Lower lobe of right lung (tissue), 2 donors: Measurements from ENCODE around the gene PRDX2. TPM values are rescaled to one million over a fixed set of nuclear protein-coding genes. Genes with fewer than 3 reads are reported as not detected.
A peak's percentile ranks its signal among the peaks of the same experiment; 100 is the strongest.

ENCODE experiments used
- ATAC-seq, 2 donors: fragments of 200-7000 bp; cut with Tn5 transposase; one replicate each; pipeline ENCODE4 v1.9.1; 2020 to 2022; ENCODE audit warnings: mild to moderate bottlenecking in 2 of 2, moderate library complexity in 2 of 2
- DNase-seq: peaks from one replicate; pipeline ENCODE4 v3.0.0-alpha.2; 2020
- H3K27ac ChIP-seq: fragments of 200-600 bp; one replicate; pipeline ENCODE4 v1.8.0; 2022
- H3K27me3 ChIP-seq: fragments of 200-600 bp; one replicate; pipeline ENCODE4 v1.8.0; 2022; ENCODE audit warnings: low read depth
- H3K36me3 ChIP-seq: fragments of 200-600 bp; one replicate; pipeline ENCODE4 v1.8.0; 2022; ENCODE audit warnings: mild to moderate bottlenecking
- H3K4me1 ChIP-seq: fragments of 200-600 bp; one replicate; pipeline ENCODE4 v1.8.0; 2022
- H3K4me3 ChIP-seq: fragments of 200-600 bp; one replicate; pipeline ENCODE4 v1.8.0; 2022; ENCODE audit warnings: mild to moderate bottlenecking
- H3K9me3 ChIP-seq: fragments of 200-600 bp; one replicate; pipeline ENCODE4 v1.8.0; 2022
- CTCF ChIP-seq: fragments of 200-600 bp; IDR thresholded peaks from one replicate; pipeline ENCODE4 v1.8.0; 2022; ENCODE audit warnings: antibody characterized with exemption, mild to moderate bottlenecking
- intact Hi-C: fragments of 100-400 bp; cut with DNase I; formaldehyde crosslinking; loops from one replicate; pipeline ENCODE4 v1.11.0; 2022
- total RNA-seq: library from RNA; stranded (reverse); fragmentation: NEBNext Ultra II Directional; extraction: Animal tissue kit (Norgen Biotek cat#: 25700); gene quantifications from one replicate; pipeline ENCODE4 v1.2.1, GENCODE V29; 2021
- donor health status: DM: no; HTN: yes; CAD: no; lungs with severe emphysema.

Gene PRDX2
- total RNA-seq, 1 donor from 2014 or later = 101 TPM

GRCh38 chr19:12784871-12785430 is 16.6 kb downstream of the PRDX2 start:
- TF ChIP-seq CTCF = no peak
- DNase-seq (no peak), ATAC-seq (no peak)
- H3K4me3 ChIP-seq = peak overlapping the region; percentile 14
- no peaks in the 10 kb centered on the region for H3K36me3 ChIP-seq
- no peaks in the 10 kb centered on the region for H3K27me3 ChIP-seq
- peaks cover 82% of the 10 kb centered on the region for H3K4me1 ChIP-seq
- H3K27ac ChIP-seq = peak overlapping the region; percentile 99
- intact Hi-C loops = no loop called here
- no peaks in the 10 kb centered on the region for H3K9me3 ChIP-seq

- Histone ChIP-seq H3K27me3 (no peaks in the 10 kb centered on the region), H3K4me3 (peak overlapping the region; percentile 14), H3K4me1 (peaks cover 86% of the 10 kb centered on the region), H3K36me3 (no peaks in the 10 kb centered on the region), H3K9me3 (no peaks in the 10 kb centered on the region), H3K27ac (peak overlapping the region; percentile 99)
- DNase-seq = no peak
- TF ChIP-seq CTCF = no peak
- no peak for ATAC-seq
- intact Hi-C loops = no loop called here
Observed at GRCh38 chr19:12784394-12784870, 17.2 kb downstream of the PRDX2 start.

GRCh38 chr19:12783849-12784393 is 17.7 kb downstream of the PRDX2 start:
- Histone ChIP-seq H3K4me1 (peaks cover 86% of the 10 kb centered on the region), H3K36me3 (no peaks in the 10 kb centered on the region), H3K27me3 (no peaks in the 10 kb centered on the region), H3K4me3 (peak overlapping the region; percentile 58), H3K9me3 (no peaks in the 10 kb centered on the region), H3K27ac (peak overlapping the region; percentile 99)
- no peak for TF ChIP-seq CTCF
- intact Hi-C loops = no loop called here
- DNase-seq (peak; percentile 84), ATAC-seq (peak; percentile 28 to 40)

- TF ChIP-seq CTCF = no peak
- Histone ChIP-seq H3K4me3 (peak overlapping the region; percentile 58), H3K27ac (peak overlapping the region; percentile 99), H3K4me1 (peaks cover 86% of the 10 kb centered on the region), H3K27me3 (no peaks in the 10 kb centered on the region), H3K9me3 (no peaks in the 10 kb centered on the region), H3K36me3 (no peaks in the 10 kb centered on the region)
- intact Hi-C loops = no loop called here
- DNase-seq (no peak), ATAC-seq (no peak)
Observed at GRCh38 chr19:12783291-12783848, 18.2 kb downstream of the PRDX2 start.

GRCh38 chr19:12782424-12783290 is 18.9 kb downstream of the PRDX2 start:
- Histone ChIP-seq H3K36me3 (no peaks in the 10 kb centered on the region), H3K4me3 (peak overlapping the region; percentile 58), H3K4me1 (peaks cover 85% of the 10 kb centered on the region), H3K27ac (peak overlapping the region; percentile 99), H3K27me3 (no peaks in the 10 kb centered on the region), H3K9me3 (no peaks in the 10 kb centered on the region)
- intact Hi-C loops = no loop called here
- TF ChIP-seq CTCF = peak; percentile 23
- DNase-seq = peak; percentile 94
- peak; percentile 70 to 77 for ATAC-seq
